Stimulated activated CD8-positive, alpha-beta memory T cell treated with anti-CD3 and anti-CD28 coated beads, Interleukin-15, amount 100 ng/mL, for 4 hours (primary cell): ENCODE data around the gene KCNIP3.

ENCODE experiments used
- DNase-seq, 2 donors: peaks; one replicate each; pipeline ENCODE4 v3.0.0-alpha.2; 2020; ENCODE audit warnings: low read depth in 2 of 2

The KCNIP3 gene

GRCh38 chr2:95327861-95328260 lies 30.7 kb downstream of the KCNIP3 start:
- no peak for DNase-seq

GRCh38 chr2:95328358-95329125 lies 31.4 kb downstream of the KCNIP3 start:
- DNase-seq, result no peak

- no peak for DNase-seq
Measured at GRCh38 chr2:95329401-95329800, 32.3 kb downstream of the KCNIP3 start.

GRCh38 chr2:95329891-95330793 lies 33.0 kb downstream of the KCNIP3 start:
- no peak for DNase-seq

- no peak for DNase-seq
Measured at GRCh38 chr2:95330794-95331338, 33.7 kb downstream of the KCNIP3 start.

- no peak for DNase-seq
Measured at GRCh38 chr2:95331606-95332005, 34.5 kb downstream of the KCNIP3 start.

- no peak for DNase-seq
Measured at GRCh38 chr2:95332036-95332435, 34.9 kb downstream of the KCNIP3 start.

- no peak for DNase-seq
Measured at GRCh38 chr2:95333056-95333455, 35.9 kb downstream of the KCNIP3 start.

- no peak for DNase-seq
Measured at GRCh38 chr2:95333888-95334338, 36.8 kb downstream of the KCNIP3 start.

- DNase-seq, result no peak
Measured at GRCh38 chr2:95334916-95335641, 37.9 kb downstream of the KCNIP3 start.

- DNase-seq, result no peak
Measured at GRCh38 chr2:95336406-95336805, 39.3 kb downstream of the KCNIP3 start.

- no peak for DNase-seq
Measured at GRCh38 chr2:95337829-95338228, 40.7 kb downstream of the KCNIP3 start.

GRCh38 chr2:95342556-95343320 lies 45.6 kb downstream of the KCNIP3 start:
- DNase-seq, result no peak

- no peak for DNase-seq
Measured at GRCh38 chr2:95343429-95344214, 46.5 kb downstream of the KCNIP3 start.

GRCh38 chr2:95344215-95344583 lies 47.1 kb downstream of the KCNIP3 start:
- no peak for DNase-seq

GRCh38 chr2:95344656-95345055 lies 47.5 kb downstream of the KCNIP3 start:
- DNase-seq, result no peak

GRCh38 chr2:95345081-95345562 lies 48.0 kb downstream of the KCNIP3 start:
- no peak for DNase-seq

- peak; percentile 5 to 21 for DNase-seq
Measured at GRCh38 chr2:95345563-95346230, 48.5 kb downstream of the KCNIP3 start.

- DNase-seq, result no peak
Measured at GRCh38 chr2:95346231-95346737, 49.1 kb downstream of the KCNIP3 start.
